ENCODE results near the gene ZNF263.
"Not testable (repeated sequence)": the region's sequence is repeated elsewhere in the genome, so short reads cannot be mapped to it uniquely, and the experiment has no call there.

The ZNF263 gene

GRCh38 chr16:3270718-3271117, 12.6 kb upstream of the ZNF263 start:
- DNase-seq = not testable (repeated sequence)

GRCh38 chr16:3271281-3271680, 12.0 kb upstream of the ZNF263 start:
- not testable (repeated sequence) for DNase-seq

GRCh38 chr16:3274490-3274889, 8.8 kb upstream of the ZNF263 start:
- no peak for DNase-seq

GRCh38 chr16:3274947-3275346, 8.3 kb upstream of the ZNF263 start:
- DNase-seq = no peak

- DNase-seq = no peak
Observed at GRCh38 chr16:3276679-3277078, 6.6 kb upstream of the ZNF263 start.

GRCh38 chr16:3281222-3281820, 2.0 kb upstream of the ZNF263 start:
- DNase-seq = no peak

GRCh38 chr16:3282103-3282729, 1.1 kb upstream of the ZNF263 start:
- DNase-seq = no peak

GRCh38 chr16:3283543-3284447, 504 bp downstream of the ZNF263 start:
- DNase-seq = no peak

GRCh38 chr16:3285131-3285530, 1.8 kb downstream of the ZNF263 start:
- DNase-seq = no peak

GRCh38 chr16:3289998-3290673, 6.8 kb downstream of the ZNF263 start:
- DNase-seq = no peak

- DNase-seq = no peak
Observed at GRCh38 chr16:3292604-3293003, 9.3 kb downstream of the ZNF263 start.

GRCh38 chr16:3295209-3295608, 11.9 kb downstream of the ZNF263 start:
- no peak for DNase-seq

GRCh38 chr16:3295783-3296182, 12.5 kb downstream of the ZNF263 start:
- no peak for DNase-seq

GRCh38 chr16:3304370-3304769, 21.1 kb downstream of the ZNF263 start:
- no peak for DNase-seq

GRCh38 chr16:3305109-3306068, 22.1 kb downstream of the ZNF263 start, which contains the start of the genes TIGD7 and ZNF75A:
Gene TIGD7, minus strand, starts transcription at chr16:3305430. Its CDS starts 4,816 bp downstream, at chr16:3300614.
Gene ZNF75A, plus strand, starts transcription at chr16:3305497. Its CDS starts 2,932 bp downstream, at chr16:3308429.
- no peak for DNase-seq

- no peak for DNase-seq
Observed at GRCh38 chr16:3306078-3306477, 22.8 kb downstream of the ZNF263 start.

- no peak for DNase-seq
Observed at GRCh38 chr16:3311496-3311895, 28.2 kb downstream of the ZNF263 start.

GRCh38 chr16:3317315-3317999, 34.2 kb downstream of the ZNF263 start:
- no peak for DNase-seq

- no peak for DNase-seq
Observed at GRCh38 chr16:3321816-3322215, 38.5 kb downstream of the ZNF263 start.

GRCh38 chr16:3327514-3327913, 44.2 kb downstream of the ZNF263 start:
- no peak for DNase-seq

GRCh38 chr16:3328104-3328503, 44.8 kb downstream of the ZNF263 start:
- DNase-seq = no peak

Measured in NCI-H2107 (cell line).